Heart left ventricle (tissue), 13 donors: ENCODE results near the gene ATMIN.

ENCODE experiments used
- POLR2A ChIP-seq, 2 donors: fragments of 450-650 bp; IDR thresholded peaks; one replicate each; pipeline ENCODE4 v1.6.1; 2017; ENCODE audit warnings: antibody characterized with exemption in 2 of 2, mild to moderate bottlenecking in 2 of 2, moderate library complexity in 2 of 2
- TF ChIP-seq, protein P1 (sequence below), 12 donors: fragments of 200-600 bp; sonication (generic) in 4 of 12; IDR thresholded peaks; one replicate each; pipeline versions ENCODE4 v1.5.0 to v1.8.0; 2018 to 2022; ENCODE audit warnings: antibody characterized with exemption in 12 of 12, mild to moderate bottlenecking in 5 of 12
- donor health status: ischemic (EF 13 %, LVEDD 7.1; RV severe dilation, severe dysfunction).
- donor health status: DM: no; HTN: yes; CAD: no.
- donor health status: DM: no; HTN: no; CAD: no.
- donor health status: ischemic (EF 25% LVEDD 6.9; RV normal size, moderate dysfunction).
- donor health status: ischemic (EF 25% LVEDD 5.7; RV mildly dilated, moderate dysfunction).
- donor health status: ischemic (EF 35%, LVEDD 5.7; RV mildly dilated, moderate dysfunction).
- donor health status: nonischemic (EF 11% LVEDD 7.7; RV severe dilation, severe dysfunction).
- donor health status: DM: yes; HTN: yes; CAD: no.
- donor health status: PGD.
- donor health status: ischemic (EF 29% LVEDD 5.4; RV normal size, mild dysfunction).
- donor health status: nonischemic (EF 23%, LVEDD 6.1; RV moderate dilation, normal function).

DNA sequence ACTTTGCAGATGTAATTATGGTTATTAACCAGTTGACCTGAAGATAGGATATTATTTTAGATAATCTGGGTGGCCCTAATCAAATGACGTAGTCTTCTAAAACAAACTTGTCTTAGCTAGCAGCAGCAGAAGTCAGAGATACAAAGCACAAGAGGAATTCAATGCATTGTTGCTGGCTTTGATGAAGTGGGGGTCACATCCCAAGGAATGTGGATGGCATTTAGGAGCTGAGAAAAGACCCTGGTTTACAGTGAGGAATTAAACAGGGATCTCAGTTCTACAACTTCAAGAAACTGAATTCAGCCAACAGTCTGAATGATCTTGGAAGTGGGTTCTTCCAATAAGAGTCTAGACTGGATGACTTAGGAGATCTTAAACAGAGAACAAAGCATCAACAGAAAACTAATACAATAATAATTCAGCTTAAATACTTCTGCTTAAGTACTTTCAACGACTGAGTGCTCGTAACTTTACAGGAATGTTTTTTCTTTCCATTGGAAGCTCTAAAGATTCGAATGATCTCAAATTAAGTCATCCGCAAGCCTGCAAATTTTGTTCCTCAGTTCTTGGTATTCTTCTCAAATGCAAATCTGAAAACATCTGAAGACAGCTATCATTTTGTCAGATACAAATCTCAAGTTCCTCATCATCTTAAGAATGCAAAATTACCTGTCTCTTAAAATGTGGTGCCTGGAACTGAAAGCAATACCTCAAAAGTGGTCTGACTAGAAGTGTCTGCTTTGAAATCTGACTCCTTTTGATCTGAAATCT, 38.1 kb downstream of the ATMIN start:
- TF ChIP-seq, protein P1, sequence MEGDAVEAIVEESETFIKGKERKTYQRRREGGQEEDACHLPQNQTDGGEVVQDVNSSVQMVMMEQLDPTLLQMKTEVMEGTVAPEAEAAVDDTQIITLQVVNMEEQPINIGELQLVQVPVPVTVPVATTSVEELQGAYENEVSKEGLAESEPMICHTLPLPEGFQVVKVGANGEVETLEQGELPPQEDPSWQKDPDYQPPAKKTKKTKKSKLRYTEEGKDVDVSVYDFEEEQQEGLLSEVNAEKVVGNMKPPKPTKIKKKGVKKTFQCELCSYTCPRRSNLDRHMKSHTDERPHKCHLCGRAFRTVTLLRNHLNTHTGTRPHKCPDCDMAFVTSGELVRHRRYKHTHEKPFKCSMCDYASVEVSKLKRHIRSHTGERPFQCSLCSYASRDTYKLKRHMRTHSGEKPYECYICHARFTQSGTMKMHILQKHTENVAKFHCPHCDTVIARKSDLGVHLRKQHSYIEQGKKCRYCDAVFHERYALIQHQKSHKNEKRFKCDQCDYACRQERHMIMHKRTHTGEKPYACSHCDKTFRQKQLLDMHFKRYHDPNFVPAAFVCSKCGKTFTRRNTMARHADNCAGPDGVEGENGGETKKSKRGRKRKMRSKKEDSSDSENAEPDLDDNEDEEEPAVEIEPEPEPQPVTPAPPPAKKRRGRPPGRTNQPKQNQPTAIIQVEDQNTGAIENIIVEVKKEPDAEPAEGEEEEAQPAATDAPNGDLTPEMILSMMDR (IDR thresholded peaks at IDR 0.05), result no peak
- no peak for TF ChIP-seq POLR2A (IDR thresholded peaks at IDR 0.05)
